Brain pericyte (primary cell): ENCODE measurements around the gene SMURF1.
"Not testable (repeated sequence)": the region's sequence is repeated elsewhere in the genome, so short reads cannot be mapped to it uniquely, and the experiment has no call there.

ENCODE experiments used
- DNase-seq: peaks from one replicate; pipeline ENCODE4 v3.0.0-alpha.2; 2012; ENCODE audit warnings: low read depth, low spot score

The SMURF1 gene

DNA sequence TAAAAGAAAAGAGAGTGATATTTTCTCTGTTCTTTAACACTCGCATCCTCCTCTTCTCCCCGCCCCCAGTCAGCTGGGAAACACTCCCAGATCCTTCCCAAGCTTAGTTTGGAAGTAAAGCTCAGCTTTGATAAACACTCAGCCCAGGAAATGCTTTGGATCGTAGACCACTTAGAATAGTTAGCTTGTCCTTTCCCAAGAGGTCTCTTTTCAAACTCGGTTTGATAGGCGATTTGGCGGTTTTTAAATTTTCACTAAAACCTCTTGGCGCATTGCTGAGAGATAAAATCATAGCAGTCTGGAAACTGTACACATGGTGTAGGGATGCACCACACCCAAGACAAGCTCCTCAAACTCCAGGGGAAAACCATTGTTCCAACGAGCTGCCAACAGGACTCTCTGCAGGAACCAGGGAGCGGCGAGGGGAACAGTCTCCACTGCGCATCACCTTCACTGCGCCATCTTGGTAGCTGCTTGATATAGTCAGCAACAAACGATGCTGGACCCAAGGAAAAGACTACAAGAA lies 22.3 kb downstream of the SMURF1 start:
- DNase-seq = no peak

DNA sequence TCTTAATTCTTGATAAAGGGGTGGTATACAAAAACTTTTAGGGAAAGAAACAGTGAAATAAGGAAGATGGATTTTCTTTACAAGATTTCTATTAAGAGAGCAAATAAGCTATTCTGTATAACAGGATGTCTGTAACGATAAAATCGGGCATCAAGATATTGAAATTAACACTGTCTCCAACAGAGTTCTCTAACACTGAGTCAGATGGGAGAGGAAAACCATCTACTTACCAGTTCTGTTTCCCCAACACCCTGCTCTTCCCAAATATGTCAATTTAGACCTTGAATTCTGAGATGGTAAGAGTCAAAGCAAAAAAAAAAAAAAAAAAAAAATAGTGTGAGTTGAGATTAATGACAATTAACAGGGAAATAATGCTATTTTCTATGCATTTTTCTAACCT lies 23.0 kb downstream of the SMURF1 start:
- no peak for DNase-seq

DNA sequence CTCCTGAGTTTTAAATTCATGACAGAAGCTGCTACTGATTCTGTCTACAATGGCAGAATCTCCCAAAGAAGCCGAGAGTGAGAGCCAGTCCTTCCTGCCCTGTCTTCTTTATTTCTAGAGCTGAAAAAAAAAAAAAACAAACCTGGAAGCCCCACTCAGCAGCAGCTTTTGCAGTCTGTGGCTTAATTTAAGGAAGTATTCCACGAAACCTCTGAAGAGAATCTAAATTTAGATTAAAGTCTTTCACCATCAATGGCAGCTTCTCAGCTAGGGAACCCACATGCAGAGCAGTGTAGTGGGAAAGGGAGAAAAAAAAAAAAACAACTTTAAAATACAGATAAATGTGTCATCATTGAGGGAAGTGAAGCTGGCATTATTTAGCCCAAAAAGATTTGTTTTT lies 23.4 kb downstream of the SMURF1 start:
- no peak for DNase-seq

DNA sequence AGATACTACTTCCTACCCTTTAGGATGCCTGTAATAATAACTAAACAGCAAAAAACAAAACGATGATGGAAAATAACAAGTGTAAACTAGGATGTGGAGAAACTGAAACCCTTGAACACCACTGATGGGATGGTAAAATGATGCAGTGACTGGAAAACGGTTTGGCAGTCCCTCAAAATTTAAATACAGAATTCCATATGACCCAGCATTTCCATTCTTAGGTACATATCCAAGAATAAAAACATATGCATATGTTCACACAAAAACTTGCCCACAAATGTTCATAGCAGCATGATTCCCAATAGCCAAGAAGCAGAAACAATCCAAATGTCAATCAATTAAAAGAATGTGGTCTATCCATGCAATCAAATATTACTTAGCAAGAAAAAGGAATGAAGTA lies 25.8 kb downstream of the SMURF1 start:
- DNase-seq = no peak

DNA sequence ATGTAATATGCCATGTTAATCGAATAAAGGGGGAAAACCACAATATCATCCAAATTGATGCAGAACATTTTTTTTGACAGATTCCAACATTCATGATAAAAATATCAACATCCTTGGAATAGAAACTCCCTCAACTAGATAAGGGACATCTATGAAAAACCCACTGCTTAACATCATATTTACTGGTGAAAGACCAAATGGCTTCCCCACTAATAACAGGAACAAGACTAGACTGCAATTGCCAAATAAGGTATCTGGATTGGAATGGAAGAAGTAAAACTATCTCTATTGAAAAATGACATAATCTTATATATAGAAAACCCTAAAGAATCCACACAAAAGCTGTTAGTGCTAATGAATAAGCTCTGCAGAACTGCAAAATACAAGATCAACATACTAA lies 27.8 kb downstream of the SMURF1 start:
- no peak for DNase-seq

DNA sequence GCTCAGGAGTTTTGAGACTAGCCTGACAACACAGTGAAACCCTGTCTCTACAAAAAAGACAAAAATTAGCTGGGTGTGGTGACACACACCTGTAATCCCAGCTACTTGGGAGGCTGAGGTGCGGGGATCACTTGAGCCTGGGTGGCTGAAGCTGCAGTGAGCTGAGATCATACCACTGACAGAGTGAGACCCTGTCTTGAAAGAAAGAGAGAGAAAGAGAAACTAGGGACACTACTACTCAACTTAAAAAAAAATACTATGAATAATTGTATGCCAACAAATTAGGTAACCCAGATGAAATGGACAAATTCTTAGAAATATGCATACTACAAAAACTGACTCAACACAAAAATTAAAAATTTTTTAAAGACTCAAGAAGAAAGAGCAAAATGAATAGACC lies 28.5 kb downstream of the SMURF1 start:
- DNase-seq = no peak

DNA sequence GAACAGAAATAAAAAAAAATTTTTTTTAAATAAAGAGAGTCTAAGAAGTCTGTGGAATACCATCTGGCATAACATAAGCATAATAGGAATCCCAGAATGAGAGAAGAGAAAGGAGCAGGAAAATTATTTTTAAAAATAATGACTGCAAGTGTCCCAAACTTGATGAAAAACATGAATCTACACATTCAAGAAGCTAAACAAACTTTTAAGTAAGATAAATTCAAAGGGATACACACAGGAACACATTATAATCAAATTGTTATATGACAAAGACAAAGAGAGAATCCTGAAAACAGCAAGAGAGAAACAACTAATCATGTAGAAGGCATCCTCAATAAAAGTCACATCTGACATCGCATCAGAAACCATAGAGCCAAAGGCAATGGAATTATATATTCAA lies 30.9 kb downstream of the SMURF1 start:
- no peak for DNase-seq

DNA sequence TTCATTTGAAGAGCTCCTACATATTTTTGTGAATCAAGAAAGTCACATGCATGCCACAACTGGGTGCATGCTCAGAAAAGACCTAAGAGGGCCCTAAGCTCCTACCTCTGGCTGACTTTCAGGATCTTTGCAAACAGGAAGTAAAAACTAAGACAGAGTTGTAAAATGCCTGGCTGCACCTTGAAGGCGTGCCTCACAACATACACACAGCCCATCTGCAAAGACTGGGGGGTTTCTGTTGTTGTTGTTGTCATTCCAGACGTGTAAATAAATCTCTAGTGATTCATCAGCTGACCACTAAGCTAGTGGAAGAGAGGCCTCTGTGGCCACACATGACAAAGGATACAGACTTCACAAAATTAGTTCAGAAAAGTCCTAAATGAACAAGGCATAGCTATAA lies 31.8 kb downstream of the SMURF1 start:
- no peak for DNase-seq

DNA sequence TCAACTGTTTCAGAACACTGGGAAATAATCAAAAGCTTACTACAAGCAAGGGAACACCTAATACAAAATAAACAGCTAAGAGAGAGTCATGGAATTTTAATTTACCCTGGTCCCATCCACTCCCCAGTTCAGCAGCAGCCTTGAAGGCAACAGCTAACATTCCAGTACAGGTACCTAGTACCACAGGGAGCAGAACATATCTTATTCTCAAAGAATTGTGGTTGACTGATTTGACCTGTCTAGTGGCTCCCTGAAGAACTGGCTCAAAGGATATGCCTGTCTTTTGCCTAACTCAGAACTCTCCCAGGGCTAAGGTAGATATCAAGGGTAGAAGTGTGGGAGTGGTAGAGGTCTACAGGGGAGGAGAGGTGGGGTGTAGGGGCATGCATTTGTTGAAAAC lies 32.3 kb downstream of the SMURF1 start:
- DNase-seq = no peak

DNA sequence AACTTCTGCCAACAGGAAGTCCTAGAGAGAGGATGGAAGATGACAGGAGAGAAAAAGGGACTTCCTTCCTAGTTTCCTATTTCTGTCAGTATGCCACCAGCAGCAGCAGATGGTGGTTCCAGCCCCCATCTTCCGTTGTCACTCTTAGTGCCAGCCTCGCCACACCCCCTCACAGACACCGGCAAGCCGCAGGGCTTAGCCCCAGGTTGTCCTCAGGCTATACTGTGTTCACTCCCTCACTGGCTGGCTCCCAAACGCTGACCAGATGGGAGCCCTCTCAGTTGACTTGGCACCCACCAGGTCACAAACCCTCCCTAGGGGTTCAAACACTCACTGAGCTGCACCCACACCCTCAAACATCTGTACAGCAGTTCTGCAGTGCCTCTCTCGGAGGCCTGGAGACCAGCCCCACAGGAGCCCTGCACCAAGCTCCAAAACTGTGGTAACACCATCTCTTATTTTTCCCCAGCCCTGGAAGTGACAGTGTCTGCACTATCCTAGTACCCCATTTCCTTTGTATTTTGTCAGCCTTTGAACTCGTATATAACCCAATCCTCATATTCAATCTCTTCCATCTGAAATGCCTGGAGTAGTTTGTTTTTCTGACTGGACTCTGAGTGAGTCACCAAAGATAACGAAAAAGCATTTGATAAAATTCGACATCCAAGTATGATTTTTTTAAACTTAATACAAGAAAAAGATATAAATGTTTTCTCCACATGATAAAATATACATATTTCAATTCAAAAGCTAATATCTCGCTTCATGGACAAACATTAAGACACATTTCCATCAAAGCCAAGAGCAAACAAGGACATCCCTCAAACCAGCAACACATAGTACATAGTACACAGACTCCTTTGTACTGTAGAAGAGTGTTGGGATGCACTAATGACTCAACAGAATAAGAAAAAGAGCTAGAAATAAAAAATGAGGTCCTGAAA lies 34.5 kb downstream of the SMURF1 start:
- no peak for DNase-seq

DNA sequence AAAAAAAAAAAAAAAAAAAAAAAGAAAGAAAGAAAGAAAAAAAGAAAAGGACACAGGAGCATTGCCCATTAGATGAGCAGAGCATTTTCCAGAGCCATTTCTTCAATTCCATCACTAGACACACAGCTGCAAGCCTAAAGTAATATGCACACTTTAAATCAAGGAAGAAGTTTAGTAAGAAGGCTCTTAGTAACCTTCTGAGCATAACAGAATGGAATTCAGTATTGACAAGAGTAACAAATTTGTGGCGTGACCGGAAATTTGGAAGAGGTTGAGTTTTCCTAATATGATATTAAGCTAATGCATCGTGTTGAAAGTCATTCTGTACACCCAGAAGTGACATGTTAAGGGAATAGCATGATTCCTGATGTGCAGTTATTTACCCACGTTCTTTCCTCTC lies 35.3 kb downstream of the SMURF1 start:
- DNase-seq = no peak

DNA sequence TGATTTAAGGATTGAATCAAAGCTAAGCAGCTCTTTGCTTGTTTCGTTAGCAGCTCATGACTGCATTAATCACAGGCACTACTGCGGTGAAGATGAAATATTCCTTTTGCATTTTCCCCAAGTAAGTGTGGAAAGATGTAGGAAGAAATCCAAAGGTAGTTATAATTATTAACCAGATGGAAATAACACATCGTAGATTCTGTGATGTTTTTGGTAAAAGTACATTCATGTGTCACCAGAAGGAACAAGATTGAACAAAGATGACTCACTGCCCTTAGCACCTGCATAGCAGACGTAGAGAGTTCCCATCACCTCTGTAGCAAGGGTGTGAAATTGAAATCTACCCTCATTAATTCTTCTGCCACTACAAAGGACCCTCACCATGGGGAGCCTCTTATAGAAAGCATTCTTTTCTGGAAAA lies 37.1 kb downstream of the SMURF1 start:
- no peak for DNase-seq

DNA sequence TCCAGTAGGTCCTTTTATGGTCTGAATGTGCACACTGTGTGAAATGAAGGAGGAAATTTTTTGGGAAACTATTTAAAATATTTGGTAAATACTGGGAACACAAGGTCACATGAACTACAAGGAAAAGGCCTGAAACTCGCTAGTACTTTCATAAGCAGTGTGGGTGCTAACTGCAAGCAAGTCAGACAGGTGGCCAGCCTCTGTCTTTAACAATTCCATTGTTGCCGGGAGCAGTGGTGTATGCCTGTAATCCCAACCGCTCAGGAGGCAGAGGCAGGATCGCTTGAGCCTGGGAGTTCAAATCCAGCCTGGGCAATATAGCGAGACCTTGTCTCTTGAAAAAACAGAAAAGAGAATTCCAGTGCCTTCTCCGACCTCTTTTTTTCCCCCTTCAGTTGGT lies 37.5 kb downstream of the SMURF1 start:
- DNase-seq = no peak

DNA sequence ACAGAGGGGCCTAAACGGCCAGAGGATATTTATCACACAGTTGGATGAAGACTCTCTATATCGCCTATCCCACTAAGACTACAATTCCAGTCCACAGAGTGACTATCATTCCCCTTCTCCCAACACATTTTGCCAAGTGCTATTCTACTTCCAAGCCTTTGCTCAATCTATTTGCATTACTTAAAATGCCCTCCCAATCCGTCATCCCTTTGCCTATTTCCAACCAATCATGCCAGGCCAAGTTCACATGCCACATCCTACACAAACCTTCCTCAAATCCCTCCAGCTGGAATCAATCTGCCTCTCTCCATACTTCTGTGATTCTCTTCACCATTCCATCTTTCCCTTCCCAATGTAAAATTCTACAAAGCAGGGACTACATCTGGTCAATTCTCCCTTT lies 38.2 kb downstream of the SMURF1 start:
- DNase-seq = no peak

DNA sequence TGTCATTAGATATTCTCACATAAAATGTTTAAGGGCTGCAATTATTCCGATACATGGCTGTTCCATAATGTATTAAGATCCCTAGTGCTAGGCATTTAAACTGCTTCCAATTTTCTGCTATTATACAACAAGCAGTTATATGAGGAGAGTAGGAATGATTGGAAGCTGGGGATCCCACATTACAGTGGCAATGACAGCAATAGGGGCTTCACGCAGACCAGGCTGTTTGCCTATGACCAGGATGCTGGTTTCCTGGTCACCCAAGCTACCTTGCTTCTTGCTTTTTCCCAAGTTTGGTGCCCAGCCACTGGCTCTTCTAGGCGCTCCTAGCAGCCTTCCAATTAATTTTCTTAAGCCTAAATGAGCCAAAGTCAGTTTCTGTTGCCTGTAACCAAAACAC lies 39.3 kb downstream of the SMURF1 start:
- no peak for DNase-seq

DNA sequence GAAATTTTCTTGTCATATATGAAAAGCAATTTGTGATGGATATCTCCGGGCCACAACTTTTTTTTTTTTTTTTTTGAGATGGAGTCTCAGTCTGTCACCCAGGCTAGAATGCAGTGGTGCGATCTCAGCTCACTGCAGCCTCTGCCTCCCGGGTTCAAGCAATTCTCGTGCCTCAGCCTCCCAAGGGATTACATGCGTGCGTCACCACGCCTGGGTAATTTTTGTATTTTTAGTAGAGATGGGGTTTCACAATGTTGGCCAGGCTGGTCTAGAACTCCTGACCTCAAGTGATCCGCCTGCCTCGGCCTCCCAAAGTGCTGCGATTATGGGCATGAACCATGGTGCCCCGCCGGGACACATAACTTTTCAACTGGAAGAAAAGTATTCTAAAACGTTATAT lies 40.1 kb downstream of the SMURF1 start:
- DNase-seq = not testable (repeated sequence)

DNA sequence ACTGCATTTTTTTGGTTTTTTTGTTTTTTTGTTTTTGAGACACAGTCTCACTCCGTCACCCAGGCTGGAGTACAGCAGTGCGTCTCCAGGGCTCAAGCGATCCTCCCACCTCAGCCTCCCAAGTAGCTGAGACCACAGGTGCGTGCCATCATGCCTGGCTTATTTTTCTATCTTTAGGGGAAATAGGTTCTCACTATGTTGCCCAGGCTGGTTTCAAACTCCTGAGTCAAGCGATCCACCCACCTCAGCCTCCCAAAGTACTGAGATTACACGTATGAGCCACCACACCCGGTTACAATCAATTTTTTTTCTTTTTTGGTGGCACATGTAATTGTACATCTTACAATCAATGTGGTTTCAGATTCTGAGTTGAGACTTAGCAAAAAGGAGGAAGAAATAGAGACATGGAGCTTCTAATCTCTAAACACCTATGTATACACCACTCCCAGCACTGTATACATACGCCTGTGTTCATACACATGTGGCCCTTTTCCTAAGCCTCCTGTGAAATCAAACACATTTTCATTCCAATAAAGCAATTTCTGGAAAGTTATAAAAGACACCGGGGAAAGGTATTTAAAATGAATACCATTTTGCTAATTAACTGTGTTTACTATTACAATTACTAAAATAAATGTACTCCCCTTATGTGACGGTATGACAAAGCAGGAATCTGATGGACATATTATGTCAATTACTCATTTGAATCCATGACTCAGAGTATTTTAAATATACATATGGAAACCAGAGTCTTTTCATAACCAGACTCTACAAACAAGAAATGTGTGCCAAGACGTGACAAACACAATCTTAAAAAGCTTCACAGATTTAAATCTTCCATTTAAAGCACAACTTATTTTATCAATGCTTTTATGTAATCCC lies 40.9 kb downstream of the SMURF1 start:
- DNase-seq = no peak

DNA sequence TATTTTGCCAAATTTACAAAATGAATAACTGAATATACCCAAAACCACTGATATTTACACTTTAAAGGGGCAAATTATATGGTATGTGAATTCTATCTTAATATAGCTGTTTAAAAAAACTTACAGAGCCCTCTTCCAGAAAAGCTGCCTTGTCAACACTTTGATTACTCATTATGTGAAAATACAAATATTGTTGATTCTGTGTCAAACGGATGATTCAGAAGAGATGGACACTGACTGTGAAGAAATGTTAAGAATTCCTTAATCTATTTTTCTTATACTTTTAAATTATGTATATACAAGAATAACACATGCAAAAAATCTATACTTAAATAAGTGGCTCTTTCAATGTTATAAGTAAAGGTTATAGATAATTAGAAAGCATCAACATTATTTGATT lies 41.5 kb downstream of the SMURF1 start:
- DNase-seq = no peak

DNA sequence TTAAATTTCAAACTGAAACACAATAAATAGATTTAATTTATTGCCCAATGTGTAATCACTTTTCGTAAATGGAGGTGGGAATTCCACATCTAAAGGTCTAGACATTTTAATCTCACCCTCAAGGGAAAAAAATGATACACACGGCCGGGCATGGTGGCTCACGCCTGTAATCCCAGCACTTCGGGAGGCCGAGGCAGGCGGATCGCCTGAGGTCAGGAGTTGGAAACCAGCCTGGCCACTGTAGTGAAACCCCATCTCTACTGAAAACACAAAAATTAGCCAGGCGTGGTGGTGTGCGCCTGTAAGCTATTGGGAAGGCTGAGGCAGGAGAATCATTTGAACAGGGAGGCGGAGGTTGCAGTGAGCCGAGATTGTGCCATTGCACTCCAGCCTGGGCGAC lies 42.4 kb downstream of the SMURF1 start:
- DNase-seq = not testable (repeated sequence)

DNA sequence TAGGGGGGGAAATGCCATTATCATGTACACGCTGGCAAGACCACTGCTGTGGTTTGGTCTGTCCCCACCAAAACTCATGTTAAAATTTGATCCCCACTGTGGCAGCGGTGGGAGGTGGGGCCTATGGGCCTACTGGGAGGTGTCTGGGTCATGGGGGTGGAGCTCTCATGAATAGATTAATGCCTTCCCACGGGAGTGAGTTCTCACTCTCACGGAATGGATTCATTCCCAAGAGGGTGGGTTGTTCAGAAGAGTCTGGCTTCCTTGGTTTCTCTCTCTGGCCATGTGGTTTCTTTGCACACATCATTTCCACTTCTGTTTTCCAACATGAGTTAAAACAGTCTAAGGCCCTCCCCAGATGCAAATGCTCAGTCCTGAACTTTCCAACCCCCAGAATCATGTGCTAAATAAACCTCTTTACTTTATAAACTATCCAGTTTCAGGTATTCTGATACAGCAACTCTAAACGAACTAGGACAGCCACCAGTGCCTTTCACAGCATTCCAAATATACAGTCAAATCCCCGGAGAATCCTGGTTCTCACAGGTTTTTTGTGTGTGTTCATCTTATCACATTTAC lies 44.3 kb downstream of the SMURF1 start:
- DNase-seq = no peak

DNA sequence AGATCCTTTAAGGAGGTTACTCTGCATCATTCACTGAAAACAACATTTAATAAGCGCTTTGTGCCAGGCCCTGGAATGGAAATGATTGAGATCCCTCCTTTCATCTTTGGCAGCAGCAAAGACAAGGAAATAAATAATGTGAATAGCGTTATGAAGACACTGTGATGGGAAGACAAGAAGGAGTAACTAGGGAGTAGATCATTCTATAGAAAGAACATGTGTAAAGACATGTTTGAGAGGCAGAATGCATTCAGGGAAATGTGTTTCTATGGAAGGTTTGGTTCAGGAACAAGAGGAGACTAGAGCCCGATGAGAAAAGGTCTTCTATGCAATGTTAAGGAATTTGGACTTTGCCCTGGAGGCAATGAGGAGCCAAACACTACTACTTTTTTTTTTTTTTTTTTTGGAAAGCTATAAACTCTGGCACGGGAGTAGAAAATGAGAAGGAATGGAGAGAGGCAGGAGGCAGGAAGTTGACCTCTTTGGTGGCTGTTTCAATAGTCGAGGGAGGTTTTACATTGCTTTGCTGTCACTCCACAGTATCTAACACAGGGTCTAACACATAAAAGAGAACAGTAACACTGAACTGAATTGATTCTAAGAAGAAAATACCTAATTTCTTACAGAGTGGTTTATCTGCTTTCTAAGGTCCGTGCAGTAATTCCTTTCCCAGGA lies 44.9 kb downstream of the SMURF1 start:
- DNase-seq = no peak
